DMS 273 (cell line): Measurements from ENCODE around the gene ACKR2.

Experiments used
- DNase-seq: peaks from one replicate; lab custom pipeline; 2025; ENCODE audit not compliant: unreplicated experiment; lab: John Stamatoyannopoulos, UW

The ACKR2 gene

DNA sequence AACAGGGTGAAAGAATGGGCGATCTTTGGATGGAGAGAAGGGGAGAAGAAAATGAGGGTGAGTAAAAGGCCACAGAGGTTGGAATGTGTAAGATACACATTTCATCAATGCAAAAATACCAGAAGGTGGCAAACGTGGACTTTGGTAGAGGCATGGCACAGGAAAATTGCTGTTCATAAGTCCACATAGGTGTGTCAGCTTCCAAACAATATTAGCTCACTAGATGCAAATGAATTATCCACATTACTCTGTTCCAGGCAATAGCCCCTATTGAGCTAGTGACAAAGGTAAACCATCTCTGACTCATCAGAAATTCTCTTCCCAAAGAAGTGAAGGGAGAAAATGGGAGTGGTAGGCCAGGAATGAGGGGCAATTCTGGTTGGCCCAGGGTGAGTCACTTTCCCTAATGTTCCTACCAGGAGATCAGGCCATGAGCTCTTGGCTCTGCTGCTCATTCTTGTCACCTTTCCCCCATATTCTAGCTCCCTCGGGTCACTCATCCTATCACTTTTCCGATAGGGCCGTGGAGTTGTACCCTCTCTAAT is 19.9 kb downstream of the ACKR2 start:
- DNase-seq, result no peak

DNA sequence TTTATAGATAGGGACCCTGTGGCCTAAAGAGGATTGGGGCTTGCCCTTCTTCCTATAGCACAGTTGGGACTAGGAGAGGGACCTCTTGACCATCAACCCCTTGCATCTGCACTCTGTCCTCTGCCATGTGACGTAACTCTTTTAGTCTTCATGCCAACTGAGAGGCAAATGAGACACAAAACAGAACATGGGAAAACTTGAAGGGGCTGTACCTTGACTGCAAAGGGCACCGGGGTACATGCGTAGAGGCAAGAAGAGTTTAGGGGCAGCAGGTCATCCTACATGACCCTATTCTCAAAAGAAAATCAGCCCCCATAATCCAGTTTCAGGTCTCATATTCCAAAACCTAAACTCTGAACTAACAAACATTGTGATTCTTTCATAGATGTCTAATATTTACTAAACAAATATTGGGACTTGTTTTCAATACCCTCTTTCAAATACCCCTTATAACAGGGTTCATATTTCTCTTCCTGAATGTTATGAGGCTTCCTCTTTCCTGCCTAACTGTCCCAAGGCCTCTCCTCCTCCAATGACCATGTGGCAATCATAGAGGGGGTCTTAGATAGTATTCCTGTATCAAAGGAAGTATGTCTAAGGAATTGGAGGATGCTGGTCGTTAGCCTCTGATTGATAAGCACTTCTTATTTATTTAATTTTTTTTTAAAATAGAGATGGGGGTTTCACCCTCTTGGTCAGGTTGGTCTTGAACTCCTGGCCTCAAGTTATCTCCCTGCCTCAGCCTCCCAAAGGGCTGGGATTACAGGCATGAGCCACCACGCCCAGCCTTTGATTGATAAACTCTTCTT is 20.6 kb downstream of the ACKR2 start:
- DNase-seq, result no peak

DNA sequence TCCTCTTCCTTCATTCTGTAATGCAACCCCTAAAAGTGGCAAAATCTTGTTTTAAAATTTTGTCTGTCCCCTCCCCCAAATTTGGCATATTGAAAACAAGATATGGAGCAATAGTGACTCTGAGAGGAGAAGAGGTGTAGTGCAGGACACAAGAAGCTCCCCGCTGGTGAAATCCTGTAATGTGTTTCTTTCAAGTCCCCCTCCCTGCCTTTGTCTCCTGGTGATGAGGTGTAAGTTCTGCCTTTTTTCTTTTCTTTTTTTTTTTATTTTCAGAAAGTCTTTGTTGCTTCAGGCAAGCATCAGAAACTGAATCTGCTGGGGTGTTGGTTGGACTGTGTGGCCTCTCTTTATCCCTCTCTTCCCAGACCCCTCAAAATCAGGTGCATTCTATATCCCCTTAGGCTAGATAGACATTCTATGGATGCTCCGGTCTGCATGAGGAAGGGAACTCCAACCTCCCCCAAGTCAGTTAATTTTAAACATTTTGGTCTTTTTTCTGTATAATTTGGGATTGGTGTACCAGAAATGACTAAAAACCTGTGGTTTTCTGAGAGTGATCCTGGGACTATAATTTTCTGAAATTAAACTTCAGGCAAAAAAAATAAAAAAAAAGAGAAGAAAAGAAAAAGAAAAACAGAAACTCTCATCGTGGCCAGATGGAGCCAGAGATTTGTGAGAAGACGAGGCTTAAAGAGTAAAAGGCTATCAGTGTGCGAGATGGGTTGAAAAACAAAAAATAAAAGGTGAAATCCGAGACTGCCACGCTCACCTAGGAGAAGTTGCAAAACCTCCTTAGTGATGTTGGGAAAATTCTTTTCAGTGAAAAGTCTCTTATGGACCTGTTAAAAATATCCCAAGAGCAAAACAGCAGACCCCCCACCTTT is 21.4 kb downstream of the ACKR2 start:
- peak; percentile 67 for DNase-seq

DNA sequence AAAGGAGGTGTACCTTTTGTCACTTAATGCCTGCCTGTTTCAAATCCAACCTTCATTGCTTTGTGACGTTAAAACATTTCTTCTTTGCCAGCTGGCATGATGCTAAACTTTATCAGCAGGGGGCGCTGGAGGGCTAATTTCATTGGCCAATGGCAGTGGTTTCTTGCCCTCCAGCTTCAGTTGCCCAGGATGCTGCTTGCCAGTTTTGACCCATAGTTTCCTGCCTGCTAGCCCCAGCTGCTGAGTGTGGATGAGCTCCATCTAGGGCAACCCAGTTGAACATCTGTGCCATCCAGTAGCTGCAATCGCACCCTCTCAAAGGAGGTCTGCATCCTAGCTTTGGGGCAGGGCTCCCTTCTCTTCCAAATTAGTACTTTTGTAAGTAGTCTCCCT is 22.1 kb downstream of the ACKR2 start:
- peak; percentile 82 for DNase-seq

DNA sequence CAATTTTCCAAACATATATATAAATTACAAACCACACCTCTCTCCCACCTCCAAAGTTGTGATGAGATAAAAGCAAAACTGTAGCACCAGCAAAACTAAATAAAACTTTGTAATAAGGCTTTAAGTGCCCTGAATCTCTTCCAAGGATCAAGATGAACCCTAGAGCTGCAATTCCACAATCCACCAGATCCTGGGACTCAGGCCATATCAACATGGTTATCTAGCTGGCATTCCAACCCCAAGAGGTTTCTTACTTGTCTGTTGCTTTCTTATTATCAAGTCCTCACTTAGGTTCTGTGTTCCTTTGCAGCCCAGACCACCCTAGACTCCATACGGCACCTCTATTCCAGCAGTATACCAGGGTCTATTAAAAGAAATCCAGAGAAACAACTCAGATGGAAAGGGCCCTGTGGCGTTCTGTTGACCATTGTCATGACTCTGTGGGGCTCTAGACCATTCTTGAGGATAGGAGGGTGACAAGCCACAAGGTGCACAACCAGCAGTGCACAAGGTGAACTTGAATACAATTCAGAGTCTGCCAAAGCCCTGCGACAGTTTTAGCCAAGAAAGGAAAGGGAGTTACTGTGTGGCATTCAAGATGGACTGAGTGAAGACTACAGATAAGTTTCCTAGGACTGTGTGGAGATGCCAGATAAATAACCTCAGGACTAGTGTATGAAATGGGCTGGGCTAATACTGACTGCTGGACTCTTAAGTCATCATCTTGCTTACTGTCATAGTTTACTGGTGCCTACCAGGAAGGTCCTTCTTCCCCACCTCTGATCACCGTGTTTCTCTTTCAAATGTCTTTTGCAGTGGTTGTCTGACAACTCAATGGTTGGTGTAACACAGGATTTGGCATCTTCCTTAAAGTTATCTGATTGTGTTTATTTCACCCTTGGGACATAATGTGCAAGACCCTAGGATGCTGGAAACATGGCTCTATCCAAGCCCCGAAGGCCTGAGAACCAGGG is 27.2 kb downstream of the ACKR2 start:
- DNase-seq, result no peak

DNA sequence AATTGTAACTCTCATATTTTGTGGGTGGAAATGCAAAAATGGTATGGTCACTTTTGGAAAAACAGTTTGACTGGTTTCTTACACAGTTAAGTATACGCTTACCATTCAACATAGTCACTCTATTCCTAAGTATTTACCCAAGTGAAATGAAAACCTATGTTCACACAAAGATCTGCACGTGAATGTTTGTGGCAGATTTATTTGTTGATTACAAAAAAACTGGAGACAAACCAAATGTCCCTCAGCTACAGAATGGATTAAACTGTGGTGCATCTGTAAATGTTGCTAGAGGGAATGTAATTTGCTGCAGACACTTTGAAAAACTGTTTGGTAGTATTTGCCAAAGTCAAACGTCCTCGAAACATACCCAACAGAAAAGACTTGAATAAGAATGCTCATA is 29.3 kb downstream of the ACKR2 start:
- no peak for DNase-seq

DNA sequence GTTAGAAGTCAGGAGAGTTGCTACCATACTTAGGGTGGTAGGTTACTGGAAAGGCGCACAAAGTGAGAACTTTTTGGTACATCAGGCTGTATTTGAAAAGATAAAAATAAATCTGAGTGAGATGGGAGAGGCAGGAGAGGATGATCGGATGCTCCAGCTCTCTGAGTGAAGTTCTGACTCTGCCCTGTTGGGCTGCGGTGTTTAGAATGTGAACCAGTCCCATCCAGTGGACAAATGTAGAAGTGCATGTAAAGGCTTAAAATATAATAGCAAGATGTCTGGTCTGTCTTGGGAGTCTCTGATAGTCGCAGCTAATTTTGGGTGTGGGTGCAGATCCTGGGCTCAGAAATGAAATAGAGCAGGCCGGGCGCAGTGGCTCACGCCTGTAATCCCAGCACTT is 30.4 kb downstream of the ACKR2 start:
- peak; percentile 73 for DNase-seq

DNA sequence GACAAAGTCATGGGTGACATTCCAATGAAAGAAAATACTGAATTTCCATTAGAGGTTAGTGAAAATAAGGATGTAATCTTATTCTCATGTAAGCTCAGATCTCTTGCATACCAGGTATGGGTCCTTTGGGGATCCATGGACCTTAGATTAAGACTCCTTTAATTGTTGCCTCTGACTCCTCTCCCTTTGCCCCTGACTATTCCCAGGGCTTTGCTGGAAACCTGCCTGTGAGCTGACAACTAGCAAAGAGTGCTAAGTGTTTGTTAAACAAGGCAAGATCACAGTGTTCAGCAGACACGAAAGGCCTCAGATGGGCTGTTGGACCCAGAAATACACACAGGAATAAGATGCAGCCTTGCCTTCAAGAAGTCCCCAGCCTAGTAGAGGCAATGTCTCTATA is 32.1 kb downstream of the ACKR2 start:
- DNase-seq, result no peak

DNA sequence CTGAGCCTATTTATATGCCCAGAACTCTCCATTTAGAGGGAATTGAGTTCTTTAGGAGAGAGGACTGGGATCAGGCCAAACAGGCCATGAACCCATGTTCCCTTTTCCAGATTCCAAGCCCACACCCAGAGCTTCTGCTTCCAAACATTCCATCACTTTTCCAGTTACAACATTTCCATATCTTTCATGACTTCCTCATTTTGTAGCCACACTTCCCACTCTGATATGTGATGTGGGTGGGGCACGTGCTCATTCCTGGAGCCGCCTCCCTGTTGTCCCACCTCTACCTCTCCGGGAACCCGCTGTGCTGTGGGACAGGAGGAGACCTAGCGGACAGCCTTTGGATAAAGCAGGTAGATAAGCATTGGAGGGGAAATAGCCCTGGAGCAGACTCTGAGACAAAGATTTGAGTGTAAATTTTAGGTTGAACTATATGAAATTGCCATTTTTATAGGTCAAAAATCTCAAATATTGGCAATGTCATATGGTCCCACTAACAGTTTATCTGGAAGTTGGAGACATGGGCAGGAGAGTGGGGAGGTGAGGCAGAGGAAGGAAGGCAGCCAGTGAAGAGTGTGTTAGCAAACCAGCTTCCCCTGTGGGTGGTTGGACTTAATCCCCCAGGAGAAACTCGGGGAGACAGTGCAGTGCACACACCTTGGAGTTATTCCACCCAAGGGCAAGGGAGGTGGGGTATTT is 34.6 kb downstream of the ACKR2 start:
- no peak for DNase-seq

DNA sequence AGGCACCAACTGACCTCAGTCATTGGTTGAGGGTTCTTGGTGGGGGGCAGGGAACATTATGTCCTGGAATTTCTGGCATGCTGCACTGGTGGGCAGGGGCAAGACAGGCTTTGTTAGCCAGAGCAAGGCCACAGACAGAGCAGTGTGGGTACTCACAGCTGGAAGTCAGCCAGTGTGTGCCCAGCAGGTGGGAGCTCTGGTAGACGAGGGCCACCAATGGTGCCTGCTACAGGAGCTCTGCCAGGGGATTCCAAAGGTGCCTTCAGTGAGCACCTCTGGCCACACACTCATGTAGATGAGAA is 35.1 kb downstream of the ACKR2 start:
- no peak for DNase-seq

DNA sequence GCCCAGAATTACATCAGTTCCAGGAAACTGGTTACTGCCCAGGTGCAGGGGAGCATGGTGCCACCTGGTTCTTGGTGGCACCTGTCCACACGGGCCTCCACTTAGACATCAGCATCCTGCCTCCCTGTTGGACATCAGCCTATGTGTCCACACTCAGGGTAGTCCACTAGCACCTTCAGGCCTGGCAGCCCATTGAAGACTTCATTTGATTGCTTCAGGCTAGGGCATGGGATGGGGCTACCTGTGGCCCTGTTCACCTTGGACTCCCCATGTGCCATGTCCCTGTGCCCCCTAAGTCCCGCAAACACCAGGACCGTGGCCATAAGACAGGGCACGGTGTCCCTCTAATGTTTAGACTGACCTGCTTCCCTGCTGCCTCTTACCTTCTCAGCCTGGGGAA is 35.6 kb downstream of the ACKR2 start:
- DNase-seq, result no peak

DNA sequence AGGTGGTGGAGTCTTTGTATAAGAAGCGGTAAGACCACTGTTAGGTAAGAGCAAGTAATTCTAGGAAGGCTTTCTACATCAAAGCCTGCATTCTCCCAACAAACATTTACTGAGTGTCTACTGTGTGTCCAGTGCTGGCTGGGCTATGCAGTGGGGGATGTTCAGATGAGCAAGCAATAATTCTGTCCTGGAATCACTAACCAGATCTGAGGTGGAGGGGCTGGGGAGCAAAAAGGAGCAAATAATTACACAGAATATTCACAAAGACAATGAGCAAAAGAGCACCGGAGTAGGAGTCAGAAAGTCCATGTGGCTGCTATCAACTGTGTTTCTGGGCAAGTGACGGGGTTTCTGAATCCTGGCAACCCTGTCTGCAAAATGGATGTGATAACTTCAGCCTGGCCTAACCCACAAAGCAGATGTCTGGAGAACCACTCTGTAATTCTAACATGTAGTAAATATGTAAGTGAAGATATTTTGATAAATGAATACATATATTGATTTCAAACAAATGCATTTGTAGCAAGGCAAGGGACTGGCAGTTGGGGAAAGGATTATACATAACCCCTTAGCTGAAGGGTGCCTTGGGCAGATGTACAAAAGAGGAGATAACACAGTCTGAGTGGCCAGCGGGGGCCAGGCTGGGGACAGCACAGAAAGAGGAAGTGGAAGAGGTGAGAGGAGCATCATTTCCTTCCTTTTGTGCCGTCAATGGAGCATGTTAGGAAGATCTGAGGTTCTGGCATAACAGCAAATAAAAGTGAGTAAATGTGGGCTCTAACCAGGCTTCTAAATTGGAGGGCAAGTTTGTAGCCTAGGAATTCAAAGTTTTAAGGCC is 37.7 kb downstream of the ACKR2 start:
- no peak for DNase-seq

DNA sequence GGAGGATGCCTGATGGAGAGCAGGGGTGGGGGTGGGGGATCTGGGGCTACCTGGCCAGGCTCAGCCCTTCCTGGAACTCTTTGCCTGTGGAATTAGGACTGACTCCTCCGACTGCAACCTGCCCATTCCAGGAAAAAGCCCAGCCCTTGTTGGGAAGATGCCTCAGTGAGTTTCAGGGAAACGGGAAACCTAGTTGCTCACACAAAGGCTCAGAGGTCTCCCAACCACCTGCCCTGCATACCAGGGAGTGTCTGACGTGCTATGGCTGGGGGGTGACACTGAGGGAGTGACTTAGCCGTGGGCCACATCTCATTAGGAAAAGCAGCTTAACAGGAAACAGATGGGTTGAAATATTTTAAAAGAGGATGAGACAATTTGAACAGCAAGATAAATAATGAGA is 38.5 kb downstream of the ACKR2 start:
- no peak for DNase-seq

DNA sequence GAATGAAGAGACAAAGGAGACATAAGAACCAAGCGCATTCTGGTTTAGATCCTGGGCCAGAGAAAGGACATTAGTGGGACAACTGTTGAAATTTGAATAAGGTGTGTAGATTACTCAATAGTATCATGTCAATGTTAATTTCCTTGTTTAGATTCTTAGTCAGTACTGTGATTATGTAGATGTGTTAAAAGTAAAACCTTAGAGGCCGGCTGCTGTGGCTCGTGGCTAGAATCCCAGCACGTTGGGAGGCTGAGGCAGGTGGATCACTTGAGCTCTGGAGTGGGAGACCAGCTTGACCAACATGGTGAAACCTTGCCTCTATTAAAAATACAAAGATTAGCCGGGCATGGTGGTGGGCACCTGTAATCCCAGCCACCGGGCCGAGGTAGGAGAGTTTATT is 39.8 kb downstream of the ACKR2 start:
- DNase-seq, result no peak

DNA sequence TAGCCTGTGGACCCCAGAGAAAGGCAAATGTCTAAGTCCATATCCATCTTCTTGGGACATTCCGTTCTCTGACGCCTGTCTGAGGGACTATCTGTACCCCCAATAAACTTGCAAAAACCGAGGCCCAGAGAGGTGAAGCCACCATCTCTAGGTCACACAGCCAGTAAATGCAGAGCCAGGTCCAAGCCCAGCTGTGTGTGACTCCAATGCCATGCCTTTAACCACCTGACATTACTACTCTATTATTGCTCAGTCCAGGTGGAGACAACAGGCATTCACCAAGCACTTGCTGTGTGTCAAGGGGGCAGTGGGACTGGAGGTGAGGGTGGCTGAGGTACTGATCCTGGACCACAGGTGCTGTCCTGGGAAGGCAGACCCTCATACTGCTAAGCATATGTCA is 41.0 kb downstream of the ACKR2 start:
- DNase-seq, result no peak

DNA sequence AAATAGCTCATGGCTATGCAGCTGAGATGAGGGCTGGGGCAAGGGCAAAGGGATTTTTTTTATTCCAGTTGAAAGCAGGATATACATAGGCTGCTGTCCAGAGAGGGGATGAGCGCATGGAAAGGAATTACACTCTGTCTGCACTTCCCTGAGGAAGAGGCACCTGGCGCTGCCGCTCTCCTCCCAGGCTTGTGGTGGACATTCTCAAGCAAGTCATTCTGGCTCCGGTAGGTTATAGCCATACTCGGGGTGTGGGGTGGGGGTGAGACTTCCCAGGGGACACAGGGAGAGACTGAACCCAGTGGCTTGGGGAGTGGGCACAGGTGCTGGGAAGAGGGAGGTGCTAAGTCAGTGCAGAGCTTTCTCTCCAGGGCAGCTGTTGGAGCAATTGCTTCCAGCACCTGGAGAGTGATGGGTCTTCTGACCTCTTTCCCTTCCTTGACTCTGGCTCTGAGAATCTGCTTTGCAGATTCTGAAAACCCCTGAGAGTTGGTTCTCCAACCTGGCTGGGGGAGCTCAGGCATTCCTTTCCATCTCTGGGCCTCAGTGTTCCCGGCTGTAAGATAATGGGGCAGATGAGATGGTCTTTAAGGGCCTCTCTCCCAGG is 42.1 kb downstream of the ACKR2 start:
- DNase-seq, result no peak

DNA sequence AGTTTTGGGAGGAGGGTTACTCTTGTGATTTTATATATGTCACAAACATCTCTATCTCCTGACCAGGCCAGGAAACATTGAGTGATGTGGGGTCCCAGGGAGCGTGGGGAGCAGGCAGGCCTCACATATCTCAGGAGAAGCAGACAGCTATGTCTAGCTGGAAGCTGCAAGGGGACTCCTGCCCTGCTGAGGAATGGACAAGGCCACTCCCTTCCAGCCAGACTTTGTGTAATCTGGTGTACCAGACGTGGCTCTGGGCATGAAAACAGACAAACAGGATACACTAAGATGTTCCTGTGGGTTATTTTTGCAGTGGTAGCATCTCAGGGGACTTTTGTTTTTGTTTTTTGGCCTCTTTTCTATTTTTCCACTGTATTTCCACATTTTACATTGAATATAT is 43.2 kb downstream of the ACKR2 start:
- DNase-seq, result no peak

DNA sequence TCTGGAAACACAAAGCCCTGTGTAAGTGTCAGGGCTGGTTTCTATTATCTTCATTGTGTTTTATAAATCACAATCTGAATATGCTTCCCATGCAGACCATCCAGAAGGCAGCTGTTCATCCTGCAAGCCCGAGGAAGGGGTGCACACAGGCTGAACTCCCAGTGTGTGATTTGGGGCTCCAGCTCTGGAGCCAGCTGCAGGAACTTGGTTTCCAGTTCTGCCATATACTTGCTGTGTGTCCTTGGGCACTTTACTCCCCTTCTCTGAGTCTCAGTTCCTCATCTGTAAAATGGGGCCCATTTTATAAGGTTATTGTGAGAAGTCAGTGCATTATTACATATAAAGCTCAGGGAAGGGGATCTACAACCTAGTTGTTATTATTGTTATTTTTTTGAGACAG is 43.8 kb downstream of the ACKR2 start:
- no peak for DNase-seq

DNA sequence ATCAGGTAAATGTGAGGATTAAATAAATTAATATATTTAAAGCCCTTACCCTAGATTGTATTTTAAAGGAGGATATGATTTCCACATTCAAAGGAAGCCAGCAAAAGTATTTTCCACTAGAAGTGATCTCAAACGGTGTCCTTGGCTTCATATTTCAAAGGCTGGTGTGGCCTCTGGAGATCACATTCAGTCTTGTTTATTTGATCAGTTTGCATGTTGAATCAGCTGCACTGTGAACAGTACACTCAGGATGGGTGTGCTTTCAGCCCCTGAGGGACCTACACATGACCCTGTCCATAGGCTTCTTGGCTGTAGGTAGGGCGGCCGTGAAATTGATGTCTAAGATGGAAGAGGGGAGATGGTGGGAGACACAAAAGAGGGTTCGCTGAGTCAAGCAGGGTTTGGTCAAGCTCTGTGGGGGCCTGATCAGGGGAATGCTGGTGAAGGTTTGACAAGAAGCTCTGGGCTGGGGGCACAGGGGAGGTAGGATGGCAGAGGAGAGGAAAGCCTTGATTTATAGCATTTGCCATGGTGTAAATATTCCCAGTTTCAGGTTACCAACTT is 44.6 kb downstream of the ACKR2 start:
- no peak for DNase-seq
